BE2C (cell line): ENCODE results near the gene ATF7IP. TPM values are rescaled to one million over a fixed set of nuclear protein-coding genes. Genes with fewer than 3 reads are reported as not detected.
"Not testable (repeated sequence)": the region's sequence is repeated elsewhere in the genome, so short reads cannot be mapped to it uniquely, and the experiment has no call there.

Experiments
- DNase-seq: peaks from one replicate; pipeline ENCODE4 v3.0.0-alpha.2; 2020
- H3K27me3 ChIP-seq: fragments of 250-450 bp; sonication (Bioruptor Pico); 2 replicates; pipeline ENCODE4 v1.5.1; 2020; ENCODE audit warnings: mild to moderate bottlenecking
- H3K36me3 ChIP-seq: fragments of 250-450 bp; sonication (Bioruptor Pico); 2 replicates; pipeline ENCODE4 v1.5.1; 2020; ENCODE audit warnings: mild to moderate bottlenecking
- H3K4me1 ChIP-seq: fragments of 250-450 bp; sonication (Bioruptor Pico); 2 replicates; pipeline ENCODE4 v1.5.1; 2020
- H3K4me3 ChIP-seq: 2 replicates; pipeline ENCODE4 v1.5.1; 2011; ENCODE audit warnings: low read depth, low read length
- H3K9me3 ChIP-seq: fragments of 250-450 bp; sonication (Bioruptor Pico); 2 replicates; pipeline ENCODE4 v1.5.1; 2020
- CTCF ChIP-seq: IDR thresholded peaks from 2 replicates; pipeline ENCODE4 v1.5.1; 2012; ENCODE audit warnings: mild to moderate bottlenecking, low read depth, low read length
- polyA plus RNA-seq: library from polyadenylated mRNA; unstranded; fragments of >200 nt; gene quantifications from one replicate; pipeline ENCODE4 v1.2.1, GENCODE V29; 2012; ENCODE audit warnings: low read depth, missing spikeins; ENCODE audit not compliant: insufficient read length, insufficient read depth

Gene ATF7IP
- 35.2 TPM for polyA plus RNA-seq

GRCh38 chr12:14365294-14366208 is at the start of gene ATF7IP:
Gene ATF7IP, plus strand, starts transcription at chr12:14365682. Its CDS starts 58,234 bp downstream, at chr12:14423916.
- H3K36me3 ChIP-seq: no peaks in the 10 kb centered on the region; the same call in 1 of the 2 replicates

GRCh38 chr12:14317362-14318146 is 47.9 kb upstream of the ATF7IP start:
- TF ChIP-seq CTCF: no peak
- no peak overlapping the region for H3K4me3 ChIP-seq
- no peaks in the 10 kb centered on the region for H3K27me3 ChIP-seq
- no peaks in the 10 kb centered on the region; the same call in 1 of the 2 replicates for H3K4me1 ChIP-seq
- no peaks in the 10 kb centered on the region for H3K36me3 ChIP-seq
- DNase-seq: no peak
- H3K9me3 ChIP-seq: no peaks in the 10 kb centered on the region

More at GRCh38 chr12:14365294-14366208, at the start of gene ATF7IP:
- H3K27me3 ChIP-seq: no peaks in the 10 kb centered on the region
- peak; percentile 96 for DNase-seq
- peak; percentile 36 for TF ChIP-seq CTCF
- no peaks in the 10 kb centered on the region; the same call in 1 of the 2 replicates for H3K4me1 ChIP-seq
- H3K9me3 ChIP-seq: peaks cover 6% of the 10 kb centered on the region
- peak within 1 kb of the TSS; percentile 64 for H3K4me3 ChIP-seq

- DNase-seq, H3K36me3 ChIP-seq, H3K9me3 ChIP-seq, H3K27me3 ChIP-seq, H3K4me1 ChIP-seq, H3K4me3 ChIP-seq: not testable (repeated sequence)
Measured at GRCh38 chr12:14319704-14320427, 45.6 kb upstream of the ATF7IP start.

- H3K9me3 ChIP-seq: no peaks in the 10 kb centered on the region
- TF ChIP-seq CTCF: no peak
Measured at GRCh38 chr12:14322403-14322802, 43.1 kb upstream of the ATF7IP start.

GRCh38 chr12:14325716-14326343 is 39.7 kb upstream of the ATF7IP start:
- H3K9me3 ChIP-seq: no peaks in the 10 kb centered on the region
- no peaks in the 10 kb centered on the region for H3K4me1 ChIP-seq
- H3K36me3 ChIP-seq: no peaks in the 10 kb centered on the region
- no peak overlapping the region for H3K4me3 ChIP-seq
- DNase-seq: no peak
- H3K27me3 ChIP-seq: no peaks in the 10 kb centered on the region
- TF ChIP-seq CTCF: no peak

More at GRCh38 chr12:14322403-14322802, 43.1 kb upstream of the ATF7IP start:
- H3K4me1 ChIP-seq: no peaks in the 10 kb centered on the region; the same call in 1 of the 2 replicates
- H3K36me3 ChIP-seq: no peaks in the 10 kb centered on the region
- H3K4me3 ChIP-seq: no peak overlapping the region
- DNase-seq: no peak
- no peaks in the 10 kb centered on the region for H3K27me3 ChIP-seq
